K562 (cell line): Measurements from ENCODE around the gene ITSN2.

Experiments
- KDM4B ChIP-seq, 2 experiments: fragments of 450-650 bp in 1 of 2; sonication (generic) in 1 of 2; IDR thresholded peaks; 2 replicates each; pipeline ENCODE4 v1.6.1; 2016 to 2017; ENCODE audit warnings: borderline replicate concordance in 2 of 2, antibody characterized with exemption in 1 of 2, low read depth in 1 of 2, mild to moderate bottlenecking in 1 of 2
- NONO ChIP-seq, 2 experiments: fragments of 200-400 bp in 1 of 2; fragments of 450-650 bp in 1 of 2; formaldehyde crosslinking in 1 of 2; IDR thresholded peaks; 2 replicates each; pipeline ENCODE4 v1.6.1; 2017; ENCODE audit warnings: low read depth in 2 of 2, mild to moderate bottlenecking in 2 of 2, moderate library complexity in 2 of 2, low read length in 1 of 2
- SPI1 ChIP-seq: IDR thresholded peaks from 2 replicates; pipeline ENCODE4 v1.6.1; 2011; ENCODE audit warnings: low read depth, low read length, control low read depth, borderline replicate concordance
- TF ChIP-seq, protein P1 (sequence below): sonication (generic); formaldehyde crosslinking; IDR thresholded peaks from 2 replicates; pipeline ENCODE4 v1.9.0; 2022; ENCODE audit warnings: mild to moderate bottlenecking, missing genetic modification reagents

DNA sequence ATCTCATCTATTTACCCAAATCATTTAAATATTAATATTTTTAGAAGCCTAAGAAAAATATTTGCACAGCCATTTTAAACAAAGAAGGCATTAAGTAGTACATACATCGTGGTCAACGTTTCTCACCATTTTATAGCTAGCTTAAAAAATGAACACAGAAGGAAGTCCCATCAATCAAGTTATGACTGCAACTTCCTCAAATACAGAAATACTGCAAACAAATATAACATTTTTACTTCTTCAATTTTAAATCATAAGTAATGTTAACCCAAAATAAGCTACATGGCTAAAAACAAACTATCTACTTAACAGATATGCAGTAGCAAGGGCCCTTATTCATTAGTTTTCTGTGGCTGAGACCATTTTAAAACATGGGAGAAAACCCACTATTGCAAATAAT, 30.6 kb downstream of the ITSN2 start:
- no peak for TF ChIP-seq KDM4B (IDR thresholded peaks at IDR 0.05; ENCODE audit: borderline replicate concordance in 2 of 2, low read depth in 1 of 2)
- TF ChIP-seq, protein P1, sequence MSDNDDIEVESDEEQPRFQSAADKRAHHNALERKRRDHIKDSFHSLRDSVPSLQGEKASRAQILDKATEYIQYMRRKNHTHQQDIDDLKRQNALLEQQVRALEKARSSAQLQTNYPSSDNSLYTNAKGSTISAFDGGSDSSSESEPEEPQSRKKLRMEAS, result no peak
- no peak for TF ChIP-seq NONO (IDR thresholded peaks at IDR 0.05; ENCODE audit: low read depth in 2 of 2, low read length in 1 of 2)
- TF ChIP-seq SPI1, result no peak
